Endometrial microvascular endothelial cells (primary cell): Measurements from ENCODE around the gene PPP1R36. TPM values are rescaled to one million over a fixed set of nuclear protein-coding genes. Genes with fewer than 3 reads are reported as not detected.

ENCODE experiments used
- in situ Hi-C: cut with HindIII; loops from 2 replicates; pipeline ENCODE4 v1.10.0; 2017; ENCODE audit warnings: low sequenced_read_pairs, low pct_unique_long_range_greater_than_20kb; ENCODE audit errors: inconsistent ontology term
- total RNA-seq: library from RNA; depleted of rRNA; stranded (reverse); fragments of >200 nt; gene quantifications from one replicate; pipeline ENCODE4 v1.2.3, GENCODE V29; 2015; ENCODE audit errors: inconsistent ontology term

The PPP1R36 gene, protein sequence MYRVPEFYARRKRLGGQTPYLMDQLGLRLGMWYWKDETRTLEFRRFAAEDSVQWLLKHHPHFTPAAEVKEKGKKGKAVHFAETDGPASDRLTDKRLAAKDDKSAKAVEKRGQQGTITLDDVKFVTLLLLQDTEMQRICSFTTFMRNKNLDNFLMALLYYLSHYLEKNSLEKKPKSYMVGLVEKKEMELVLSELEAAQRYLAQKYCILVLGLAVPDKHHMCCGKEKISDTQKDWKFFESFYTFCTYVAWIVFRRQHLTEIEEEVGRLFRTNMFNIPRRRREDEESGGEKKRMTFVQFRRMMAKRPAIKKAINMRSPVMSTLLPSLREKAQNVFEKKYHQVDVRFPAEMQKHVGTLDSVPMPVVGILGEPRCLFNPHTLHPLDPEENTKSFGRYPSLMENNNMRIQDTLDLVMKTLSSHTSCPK
- total RNA-seq, result not detected

DNA sequence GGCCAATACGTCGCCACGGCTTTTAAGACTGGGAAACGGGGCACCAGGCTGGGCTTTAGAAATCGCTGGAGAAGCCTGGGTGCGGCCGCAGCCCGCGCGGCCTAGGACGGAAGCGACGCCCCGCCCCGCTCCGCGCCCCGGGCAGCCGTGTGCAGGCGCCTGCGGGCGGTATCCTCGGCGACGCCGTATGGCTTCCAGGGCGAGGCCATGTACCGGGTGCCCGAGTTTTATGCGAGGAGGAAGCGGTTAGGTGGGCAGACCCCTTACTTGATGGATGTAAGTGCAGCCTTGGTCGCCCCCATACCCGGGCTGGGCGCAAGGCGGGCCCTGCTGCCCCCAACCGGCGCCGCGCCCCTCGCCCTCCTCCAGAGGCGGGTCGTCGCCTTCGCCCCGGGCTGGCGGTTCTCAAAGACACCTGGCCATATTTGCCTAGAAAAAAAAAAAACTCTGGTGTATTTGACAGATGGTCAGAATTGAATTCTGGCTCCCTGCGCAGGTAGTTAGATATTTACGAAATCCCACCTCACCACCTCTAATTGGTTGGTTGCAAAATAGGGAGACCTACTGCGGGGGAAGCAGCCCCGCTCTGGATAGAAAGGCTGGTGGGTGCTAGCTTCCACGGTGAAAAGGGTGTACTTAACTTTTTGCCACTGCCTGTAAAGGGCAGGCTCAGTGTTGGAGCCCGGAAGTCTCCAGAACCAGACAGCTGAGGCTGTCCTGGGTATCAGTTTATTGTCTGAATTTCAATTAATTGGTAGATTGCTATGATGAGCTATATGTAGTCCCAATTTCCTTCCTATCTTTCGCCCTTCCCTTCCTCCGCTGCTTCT is at the start of gene PPP1R36:
Gene PPP1R36 (plus strand): TSS at position 171 of the 830 bp plus-strand sequence. CDS start 37 bp downstream, at position 208.
- in situ Hi-C loops, result no loop called here

DNA sequence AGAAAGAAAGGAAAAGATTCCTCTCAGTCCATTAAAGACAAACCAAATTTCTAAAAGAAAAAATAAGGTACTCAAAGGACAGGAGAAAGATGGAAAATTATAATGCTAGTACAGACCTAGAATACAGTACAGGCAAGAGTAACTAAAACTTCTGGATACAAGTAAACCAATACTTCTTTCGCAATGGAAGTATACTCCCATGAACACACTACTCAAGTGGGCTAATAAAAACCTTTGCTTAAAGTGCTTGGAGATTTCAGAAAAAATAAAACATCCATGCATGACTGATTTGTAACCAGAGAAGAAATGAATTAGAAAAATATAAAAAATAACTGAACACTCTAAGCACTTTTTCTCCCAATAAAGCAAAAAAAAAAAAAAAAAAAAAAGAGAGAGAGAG is 49.7 kb upstream of the PPP1R36 start:
- in situ Hi-C loops, result no loop called here

DNA sequence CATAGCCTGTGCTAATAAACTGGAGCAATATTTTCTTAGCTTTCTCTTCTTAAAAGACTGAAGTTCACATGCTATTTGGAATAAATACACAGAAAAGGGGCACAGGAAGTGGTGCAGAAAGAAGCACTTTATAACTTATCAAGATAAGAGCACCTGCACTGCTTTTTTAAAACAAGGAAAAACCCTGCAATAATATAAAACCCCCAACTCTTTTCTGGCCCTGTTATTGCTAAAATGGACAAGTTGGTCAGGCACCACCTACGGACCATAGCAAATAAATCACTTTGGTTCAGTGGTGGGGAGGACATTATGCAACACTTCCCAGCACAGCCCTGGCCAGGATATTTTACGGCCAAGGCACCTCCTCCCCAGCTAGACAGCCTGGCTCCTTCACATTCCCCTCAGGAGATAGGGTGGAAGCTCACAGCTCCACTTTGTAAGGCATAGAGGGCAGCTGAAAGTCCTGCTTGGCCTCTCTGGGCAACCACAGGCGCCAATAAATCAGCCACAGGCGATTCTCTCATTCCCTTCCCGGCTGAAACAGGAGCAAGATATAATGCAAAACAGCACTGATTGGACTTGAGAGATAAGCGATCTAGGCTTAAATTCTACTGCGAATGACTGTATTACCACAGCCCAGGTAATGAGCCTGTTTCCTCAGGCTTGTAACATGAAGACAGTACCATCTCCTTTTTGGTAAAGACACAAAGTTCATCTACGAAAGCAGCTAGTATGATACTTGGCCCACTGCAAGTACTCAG is 48.2 kb upstream of the PPP1R36 start:
- in situ Hi-C loops, result no loop called here

DNA sequence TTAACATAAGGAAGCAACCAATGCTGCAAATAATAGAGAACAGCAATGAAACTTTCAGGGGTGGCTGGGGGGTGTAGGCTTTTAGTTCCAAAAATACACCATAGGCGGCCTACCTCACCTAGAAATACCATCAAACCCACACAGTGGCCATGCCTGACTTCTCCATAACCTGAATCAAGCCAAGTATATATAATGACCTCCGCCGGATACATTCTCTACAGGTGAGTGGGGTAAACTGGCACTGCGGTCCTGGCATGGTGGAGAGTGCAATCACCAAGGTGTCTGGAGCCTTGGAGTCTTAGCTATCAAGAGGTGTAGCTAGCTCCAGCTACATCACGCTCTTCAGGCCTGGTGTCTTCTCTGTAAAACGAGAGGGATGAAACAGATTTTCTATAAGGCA is 47.3 kb upstream of the PPP1R36 start:
- in situ Hi-C loops, result no loop called here

DNA sequence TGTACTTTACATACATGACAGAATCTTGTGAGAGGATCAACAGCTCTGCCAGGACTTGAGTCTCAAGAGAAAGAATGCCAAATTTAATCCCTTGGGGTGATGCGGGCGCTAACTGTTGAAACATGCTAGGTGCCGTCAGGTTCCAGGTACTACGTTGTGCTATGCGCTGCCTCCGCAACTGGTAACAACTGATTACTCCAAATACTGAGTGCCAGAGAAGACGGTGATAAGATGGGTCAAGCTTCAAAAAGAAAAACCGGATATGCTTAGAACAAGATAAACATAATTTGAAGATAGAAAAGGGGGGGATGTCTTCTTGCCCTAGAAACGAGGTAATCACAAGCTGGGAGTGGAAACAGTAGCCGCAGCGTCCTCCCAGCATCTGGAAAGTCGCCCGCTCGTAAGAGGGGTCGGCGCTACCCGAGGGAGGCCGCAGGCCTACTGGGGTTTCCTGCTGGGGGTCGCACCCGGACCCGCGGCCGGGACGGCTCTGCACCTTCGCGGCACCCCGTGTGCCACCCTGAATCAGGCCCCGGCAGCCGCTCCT is 46.8 kb upstream of the PPP1R36 start:
- in situ Hi-C loops, result no loop called here

DNA sequence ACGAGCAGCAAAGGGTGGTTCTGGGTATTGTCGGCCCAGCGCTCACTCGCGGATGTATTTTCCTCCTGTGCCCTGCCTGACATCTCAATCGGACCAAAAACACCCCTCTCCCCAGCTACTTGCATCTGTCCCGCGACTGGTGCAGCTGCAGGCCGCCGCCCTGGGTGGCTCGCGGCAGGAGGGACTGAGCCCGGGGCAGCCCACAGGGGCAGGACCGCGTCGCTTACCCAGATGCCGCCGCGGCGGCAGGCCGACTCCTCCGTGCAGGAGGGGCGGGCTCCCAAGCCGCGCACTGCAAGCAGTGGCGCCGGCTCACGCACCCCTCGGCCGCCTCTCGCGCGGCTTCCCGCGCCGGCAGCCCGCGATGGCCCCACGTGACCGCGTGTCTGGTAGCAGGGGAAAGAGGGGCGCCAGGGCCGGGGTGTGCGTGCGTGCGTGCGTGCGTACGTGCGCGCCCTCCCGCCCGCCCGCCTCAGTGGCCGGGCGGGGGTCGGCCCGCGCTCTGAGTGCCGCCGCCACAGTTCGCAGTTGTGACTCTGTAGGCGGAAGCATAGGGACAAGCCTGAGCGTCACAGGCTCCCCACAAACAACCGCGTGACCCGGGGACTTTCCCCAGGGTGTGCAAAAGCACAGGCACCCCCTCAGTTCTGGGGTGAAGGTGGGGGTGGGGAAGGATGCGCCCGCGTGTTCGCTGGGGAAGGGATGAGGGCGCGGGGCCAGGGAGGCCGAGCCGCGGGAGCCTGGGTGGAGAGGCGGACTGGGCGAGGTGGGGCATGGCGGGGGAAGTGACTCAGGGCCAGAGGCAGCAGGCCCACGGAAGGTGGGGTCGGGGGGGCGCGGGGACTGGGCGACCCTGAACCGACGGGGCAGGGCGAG is 46.1 kb upstream of the PPP1R36 start, which contains the start of gene ZBTB25:
Gene ZBTB25 (minus strand): TSS at position 405 of the 876 bp plus-strand sequence. CDS start 13,305 bp downstream, outside the sequence.
- in situ Hi-C loops, result no loop called here

DNA sequence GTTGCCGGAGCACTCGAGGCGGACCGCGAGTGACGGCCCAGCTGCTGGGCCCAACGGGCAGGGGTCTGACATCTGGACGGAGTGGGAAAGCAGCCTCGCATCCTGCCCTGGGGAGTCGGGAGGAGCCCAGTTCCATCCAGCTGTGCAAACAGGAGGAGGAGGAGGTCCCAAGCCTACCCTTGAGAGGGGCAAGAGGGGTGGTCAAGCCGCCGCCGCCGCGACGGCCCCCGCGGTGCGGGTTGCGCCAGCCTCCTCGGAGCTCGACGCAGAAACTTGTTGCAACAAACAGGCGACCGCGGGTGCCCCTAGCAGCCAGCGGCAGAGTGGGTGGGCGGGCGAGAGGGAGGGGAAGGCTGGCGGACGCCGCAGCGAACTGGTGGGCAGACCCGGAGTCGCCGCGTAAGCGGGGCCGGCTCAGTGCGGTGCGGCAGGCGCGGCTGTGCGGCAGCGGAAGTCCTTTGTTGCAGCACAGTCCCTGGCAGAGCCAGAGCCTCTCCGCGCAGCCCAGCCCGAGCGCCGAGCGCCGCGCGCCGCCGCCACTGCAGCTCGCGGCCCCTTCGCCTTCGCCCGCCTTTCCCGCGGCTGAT is 45.4 kb upstream of the PPP1R36 start, which contains the start of gene ZBTB1:
Gene ZBTB1 (plus strand): TSS at position 461 of the 587 bp plus-strand sequence. CDS start 16,735 bp downstream, outside the sequence.
- in situ Hi-C loops, result no loop called here

DNA sequence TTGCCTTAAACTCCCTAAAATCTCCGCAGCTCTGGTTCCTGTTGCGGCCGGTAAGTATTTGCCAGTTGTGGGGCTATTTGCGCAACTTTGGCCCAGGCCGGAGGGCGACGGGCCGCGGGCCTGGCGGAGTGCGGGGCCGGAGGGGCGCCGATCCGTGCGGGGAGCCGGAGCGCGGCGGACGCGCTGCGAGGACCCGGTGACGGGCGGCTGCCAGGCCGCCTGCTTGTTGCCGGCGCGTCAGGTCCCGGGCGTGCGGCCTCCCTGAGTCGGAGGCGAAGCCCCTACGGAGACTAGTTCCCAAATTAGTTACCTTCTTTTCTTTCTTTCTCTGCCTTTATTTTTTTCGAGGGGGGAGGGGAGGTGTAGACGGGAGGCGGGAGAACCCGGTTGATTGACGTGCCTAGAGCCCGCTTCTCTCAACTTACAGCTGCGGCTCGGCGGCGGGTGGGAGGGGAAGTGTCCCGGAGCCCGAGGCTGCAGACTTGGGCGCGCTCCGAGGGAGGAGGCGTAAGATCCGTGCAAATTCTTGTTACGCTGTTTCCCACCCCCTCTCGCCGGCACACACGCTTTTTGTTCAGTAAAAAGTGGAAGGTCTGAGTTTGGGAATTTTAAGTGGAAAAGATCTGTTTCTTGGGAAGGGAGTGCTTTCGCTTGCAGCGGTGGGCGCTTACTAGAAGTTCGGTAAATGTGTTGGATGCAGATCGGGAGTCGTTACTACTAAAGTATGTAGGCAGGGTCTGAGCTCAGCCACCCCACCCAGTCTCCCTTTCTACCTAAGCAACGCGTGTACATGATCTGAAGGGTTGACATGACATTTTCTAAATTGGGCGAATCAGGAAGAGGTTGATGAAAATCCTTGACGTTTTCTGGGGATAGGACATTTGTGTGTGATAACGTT is 44.6 kb upstream of the PPP1R36 start:
- in situ Hi-C loops, result no loop called here

DNA sequence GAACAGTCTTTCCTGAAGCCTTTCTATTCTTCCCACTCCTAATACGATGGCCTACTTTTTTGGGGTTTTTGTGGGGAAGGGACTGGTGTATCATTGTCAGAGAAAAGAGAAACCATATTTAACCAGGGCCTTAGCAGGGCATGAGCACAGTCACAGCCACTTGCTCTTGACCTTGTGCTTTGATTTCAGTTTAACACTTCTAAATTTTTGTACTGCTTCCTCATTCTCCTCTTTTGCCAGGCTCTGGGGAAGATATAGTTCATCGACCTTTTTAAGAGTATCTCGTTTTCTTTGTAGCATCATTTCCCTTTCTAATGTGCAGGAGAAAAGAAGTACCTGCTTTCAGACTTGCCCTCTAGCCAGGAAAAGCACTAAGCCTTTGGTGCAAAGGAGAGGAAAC is 43.0 kb upstream of the PPP1R36 start:
- in situ Hi-C loops, result no loop called here

DNA sequence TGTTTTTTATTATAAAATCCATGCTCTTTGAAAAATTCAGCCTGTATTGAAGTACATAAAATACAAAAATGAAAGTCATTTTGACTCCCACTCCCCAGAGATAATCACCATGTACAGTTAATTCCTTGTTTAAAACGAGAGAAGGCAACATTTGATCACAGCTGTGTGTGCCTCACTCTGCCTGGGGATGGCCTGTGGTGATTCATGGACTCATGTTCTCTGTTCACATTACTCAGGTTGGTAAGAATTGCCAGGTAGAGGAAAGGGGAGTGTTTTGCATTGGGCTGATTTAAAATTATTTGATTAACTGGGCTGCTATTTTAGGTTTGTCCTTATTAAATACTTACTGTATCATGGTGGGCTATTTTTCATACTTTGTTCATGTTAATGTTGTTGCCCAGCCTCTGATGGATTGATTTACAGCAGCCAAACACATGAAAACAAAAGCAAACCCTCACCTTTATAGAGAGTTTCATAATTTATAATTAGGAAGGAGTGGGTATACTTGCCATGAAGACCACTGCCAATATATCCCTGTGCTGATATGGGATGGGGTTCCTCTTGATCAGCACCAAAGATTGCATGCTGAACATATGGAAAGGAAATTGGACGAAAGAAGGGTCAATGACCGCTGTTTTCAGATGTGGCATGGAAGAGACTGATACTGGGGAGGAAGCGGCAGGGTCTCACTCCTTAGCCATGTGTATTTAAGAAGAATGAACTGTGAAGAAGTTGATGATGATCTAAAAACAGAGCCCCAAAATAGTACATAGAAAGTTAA is 42.2 kb upstream of the PPP1R36 start:
- in situ Hi-C loops, result no loop called here

DNA sequence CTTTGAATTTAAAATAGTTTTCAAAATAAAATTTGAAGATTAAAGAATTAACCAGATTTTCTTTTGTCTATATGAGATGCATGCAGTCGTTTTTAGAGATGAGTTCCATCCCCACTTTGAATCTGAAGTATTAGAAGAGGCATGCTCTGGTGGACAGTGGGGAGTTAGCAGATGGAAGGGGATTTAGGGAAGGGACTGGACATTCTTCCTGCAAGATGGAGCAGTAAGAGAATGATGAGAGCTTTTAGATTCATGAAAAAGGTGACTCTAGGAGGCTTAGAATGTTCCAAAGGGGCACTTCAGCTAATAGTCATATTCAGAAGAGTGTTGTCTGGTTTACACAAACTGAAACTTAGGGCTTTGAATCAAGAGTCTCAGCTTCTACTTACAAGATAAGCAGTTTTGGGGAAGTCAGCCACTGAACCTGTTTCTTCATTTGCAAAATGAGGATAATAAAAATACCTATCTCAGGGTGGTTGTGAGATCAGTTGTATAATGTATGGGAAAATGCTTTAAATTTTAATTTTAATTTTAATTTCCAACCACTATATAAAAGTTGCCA is 41.5 kb upstream of the PPP1R36 start:
- in situ Hi-C loops, result no loop called here

DNA sequence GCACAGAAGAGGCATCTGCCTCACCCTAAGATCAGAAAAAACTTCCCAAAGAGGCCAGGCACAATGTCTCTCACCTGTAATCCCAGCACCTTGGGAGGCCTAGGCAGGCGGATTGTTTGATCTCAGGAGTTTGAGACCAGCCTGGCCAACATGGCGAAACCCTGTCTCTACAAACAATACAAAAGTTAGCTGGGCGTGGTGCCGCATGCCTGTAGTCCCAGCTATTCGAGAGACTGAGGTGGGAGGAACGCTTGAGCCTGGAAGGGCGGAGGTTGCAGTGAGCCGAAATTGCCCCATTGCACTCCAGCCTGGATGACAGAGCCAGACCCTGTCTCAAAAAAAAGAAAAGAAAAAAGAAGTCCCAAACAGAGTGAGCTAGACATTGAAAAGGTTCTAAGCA is 40.7 kb upstream of the PPP1R36 start:
- in situ Hi-C loops, result no loop called here

DNA sequence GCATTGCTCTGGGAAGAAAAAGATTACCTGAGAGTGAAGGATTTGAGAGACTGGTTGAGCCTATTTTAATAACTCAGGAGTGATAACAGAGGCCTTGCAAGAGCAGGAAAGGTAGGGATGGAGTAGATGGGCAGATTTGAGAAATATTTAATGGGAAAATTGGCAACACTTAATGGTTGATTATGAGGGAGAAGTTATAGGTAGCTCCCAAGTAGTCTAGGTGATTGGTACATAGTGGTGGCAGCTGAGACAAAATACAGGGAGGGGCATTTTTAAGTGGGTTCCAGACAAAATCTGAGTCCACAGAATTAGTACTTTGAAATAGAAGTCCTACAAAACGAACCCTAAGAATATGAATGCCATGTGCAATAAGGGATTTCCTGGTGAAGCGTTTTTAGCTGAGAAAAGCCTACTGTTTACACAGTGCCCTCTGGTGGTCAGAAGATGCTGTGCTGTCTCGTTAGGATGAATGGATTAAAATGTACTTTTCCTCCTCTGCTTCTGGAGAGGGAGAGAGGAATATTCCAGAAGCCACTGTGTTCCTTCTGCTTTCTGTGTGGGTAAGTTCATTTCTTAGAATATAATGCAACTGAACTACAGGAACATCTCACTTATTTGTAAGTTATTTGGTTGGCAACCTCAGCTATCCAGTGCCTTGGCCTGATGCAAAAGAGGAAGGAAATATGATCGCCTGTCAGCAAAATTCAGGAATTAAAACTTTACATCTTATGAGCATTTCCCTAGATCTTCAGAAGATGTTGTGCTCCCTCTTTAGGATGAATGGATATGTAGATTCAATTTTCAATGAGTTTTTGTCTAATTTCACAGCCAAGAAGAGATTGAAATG is 38.7 kb upstream of the PPP1R36 start:
- in situ Hi-C loops, result no loop called here

DNA sequence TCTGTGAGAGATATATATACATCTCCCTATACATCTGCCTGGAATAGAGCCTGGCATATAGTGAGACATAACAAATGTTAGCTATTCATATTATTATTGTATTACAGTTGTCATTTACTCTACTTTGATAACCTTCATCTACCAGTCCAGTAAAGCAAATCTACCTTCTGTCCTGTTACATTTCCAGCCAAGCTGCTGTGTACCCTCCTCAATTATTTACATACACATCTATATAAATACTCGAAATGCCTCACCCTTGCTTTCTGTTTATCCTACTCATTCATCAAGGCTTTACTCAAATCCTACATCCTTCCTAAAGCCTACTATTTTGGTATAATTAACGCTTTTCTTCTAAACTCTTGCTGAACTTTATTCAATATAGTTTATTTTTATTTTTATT is 36.5 kb upstream of the PPP1R36 start:
- in situ Hi-C loops, result no loop called here

DNA sequence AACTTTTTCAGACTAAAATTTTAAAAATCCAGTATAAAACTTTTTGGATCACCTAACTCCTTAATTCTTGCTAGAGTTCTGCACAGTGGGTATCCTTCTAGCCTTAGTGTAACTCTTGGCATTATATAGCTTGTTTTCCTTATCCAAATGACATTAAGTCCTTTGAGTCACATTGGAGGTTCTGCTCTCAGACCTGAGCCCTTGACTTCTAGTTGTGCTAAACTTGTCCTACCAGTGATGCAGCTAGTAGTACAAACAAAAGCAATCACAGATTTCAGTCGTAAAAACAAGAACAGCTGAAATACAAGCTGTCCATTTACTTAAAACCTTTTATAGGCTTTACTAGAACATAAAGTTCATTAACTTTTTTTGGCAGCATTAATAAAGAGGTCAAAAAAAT is 34.7 kb upstream of the PPP1R36 start:
- in situ Hi-C loops, result no loop called here
